Astrocyte (in vitro differentiated cells and primary cell): ENCODE results near the gene AFAP1L2. TPM values are rescaled to one million over a fixed set of nuclear protein-coding genes. Genes with fewer than 3 reads are reported as not detected.

Source experiments
- DNase-seq: peaks from one replicate; pipeline ENCODE4 v3.0.0-alpha.2; 2010; ENCODE audit warnings: low read depth
- FAIRE-seq: peaks from 2 replicates; lab custom pipeline; 2011; peaks lifted over from hg19 to GRCh38; lab: Jason Lieb, UNC
- H2AFZ ChIP-seq: 2 replicates; pipeline ENCODE4 v1.6.0; 2012; ENCODE audit warnings: low read depth, low read length, inconsistent platforms
- H3K27ac ChIP-seq: 2 replicates; pipeline ENCODE4 v1.5.1; 2011; ENCODE audit warnings: low read depth, low read length, inconsistent platforms
- H3K27me3 ChIP-seq: 2 replicates; pipeline ENCODE4 v1.6.0; 2011; ENCODE audit warnings: low read length, inconsistent platforms; ENCODE audit not compliant: insufficient read depth
- H3K36me3 ChIP-seq: 2 replicates; pipeline ENCODE4 v1.5.1; 2011; ENCODE audit warnings: low read length, inconsistent platforms; ENCODE audit not compliant: insufficient read depth
- H3K4me1 ChIP-seq: 2 replicates; pipeline ENCODE4 v1.5.1; 2011; ENCODE audit warnings: low read length, inconsistent platforms; ENCODE audit not compliant: insufficient read depth
- H3K4me2 ChIP-seq: 2 replicates; pipeline ENCODE4 v1.6.0; 2012; ENCODE audit warnings: low read length, inconsistent platforms
- H3K4me3 ChIP-seq: 2 replicates; pipeline ENCODE4 v1.5.1; 2011; ENCODE audit warnings: low read depth, mild to moderate bottlenecking, low read length, inconsistent platforms; ENCODE audit not compliant: insufficient read depth
- H3K79me2 ChIP-seq: 2 replicates; pipeline ENCODE4 v1.6.0; 2012; ENCODE audit warnings: mild to moderate bottlenecking, low read length, inconsistent platforms; ENCODE audit not compliant: insufficient read depth
- H3K9ac ChIP-seq: 2 replicates; pipeline ENCODE4 v1.6.0; 2012; ENCODE audit warnings: mild to moderate bottlenecking, low read length, inconsistent platforms
- H3K9me3 ChIP-seq: 2 replicates; pipeline ENCODE4 v1.5.1; 2012; ENCODE audit warnings: low read depth, mild to moderate bottlenecking, low read length, inconsistent platforms; ENCODE audit not compliant: insufficient read depth
- H4K20me1 ChIP-seq: 2 replicates; pipeline ENCODE4 v1.6.0; 2012; ENCODE audit warnings: low read length, inconsistent platforms; ENCODE audit not compliant: insufficient read depth
- H3K27ac Mint-ChIP-seq: one replicate; pipeline ENCODE4 v1.8.0; 2021; ENCODE audit warnings: mild to moderate bottlenecking, mixed read lengths; ENCODE audit not compliant: unreplicated experiment
- H3K27me3 Mint-ChIP-seq: one replicate; pipeline ENCODE4 v1.8.0; 2021; ENCODE audit warnings: low read depth, mixed read lengths; ENCODE audit not compliant: unreplicated experiment
- H3K36me3 Mint-ChIP-seq: one replicate; pipeline ENCODE4 v1.8.0; 2021; ENCODE audit warnings: low read depth, mixed read lengths; ENCODE audit not compliant: unreplicated experiment
- H3K4me1 Mint-ChIP-seq: one replicate; pipeline ENCODE4 v1.8.0; 2021; ENCODE audit warnings: low read depth, mixed read lengths; ENCODE audit not compliant: unreplicated experiment
- H3K4me3 Mint-ChIP-seq: one replicate; pipeline ENCODE4 v1.8.0; 2021; ENCODE audit warnings: mild to moderate bottlenecking, moderate library complexity, mixed read lengths; ENCODE audit not compliant: unreplicated experiment
- H3K9me3 Mint-ChIP-seq: one replicate; pipeline ENCODE4 v1.8.0; 2021; ENCODE audit warnings: mild to moderate bottlenecking, mixed read lengths; ENCODE audit not compliant: unreplicated experiment
- EZH2 ChIP-seq: IDR thresholded peaks from 2 replicates; pipeline ENCODE4 v1.6.1; 2012; ENCODE audit warnings: mild to moderate bottlenecking, low read length, inconsistent platforms; ENCODE audit not compliant: insufficient read depth
- total RNA-seq: library from RNA; stranded (reverse); gene quantifications from 2 replicates; pipeline ENCODE4 v1.2.1, GENCODE V29; 2021
- TF ChIP-seq, protein P1 (sequence below): IDR thresholded peaks from 2 replicates; pipeline ENCODE4 v1.5.1; 2011; ENCODE audit warnings: low read depth, mild to moderate bottlenecking, inconsistent platforms, low read length, moderate library complexity; ENCODE audit not compliant: insufficient read depth

The AFAP1L2 gene
- total RNA-seq, 1 donor from 2014 or later, result 26.6 TPM

DNA sequence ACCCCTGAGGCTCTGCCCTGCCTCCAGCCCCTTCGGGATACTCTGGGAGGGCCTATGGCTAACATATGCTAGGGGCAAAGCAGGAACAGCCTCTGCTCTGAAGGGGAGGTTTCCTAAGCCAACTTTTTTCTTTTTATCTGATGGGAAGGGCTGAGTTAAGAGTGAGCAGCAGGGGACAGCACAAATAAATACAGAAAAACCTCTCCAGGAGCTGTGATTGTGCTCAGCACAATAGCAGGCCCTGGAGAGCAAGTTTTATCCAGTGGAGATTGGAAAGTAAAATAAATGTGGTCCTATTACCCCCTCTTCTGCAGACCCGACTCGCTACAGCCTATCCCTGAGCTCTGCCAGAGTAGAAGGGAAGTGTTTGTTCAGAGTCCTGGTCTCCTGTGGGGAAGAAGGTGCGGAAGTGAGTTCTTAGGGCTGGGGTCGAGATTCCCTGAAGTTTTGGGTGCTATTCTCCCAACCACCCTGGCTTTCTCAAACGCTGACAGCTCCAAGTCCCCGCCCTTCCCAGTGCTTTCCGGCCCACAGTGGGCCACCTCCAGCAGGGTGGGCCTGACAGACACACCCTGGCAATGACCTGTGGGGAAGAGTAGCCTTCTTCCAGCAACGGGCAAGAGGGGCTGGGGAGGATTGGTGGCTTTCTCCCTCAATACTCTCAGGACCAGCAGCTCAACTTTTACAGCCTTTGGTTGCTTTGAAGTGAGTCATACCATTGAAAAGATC lies 23.0 kb upstream of the AFAP1L2 start:
- FAIRE-seq, result no peak
- no peaks in the 10 kb centered on the region for H4K20me1 ChIP-seq
- no peaks in the 10 kb centered on the region for H3K9me3 Mint-ChIP-seq
- H3K27ac Mint-ChIP-seq, result no peak overlapping the region
- no peak overlapping the region for H2AFZ ChIP-seq
- TF ChIP-seq, protein P1, sequence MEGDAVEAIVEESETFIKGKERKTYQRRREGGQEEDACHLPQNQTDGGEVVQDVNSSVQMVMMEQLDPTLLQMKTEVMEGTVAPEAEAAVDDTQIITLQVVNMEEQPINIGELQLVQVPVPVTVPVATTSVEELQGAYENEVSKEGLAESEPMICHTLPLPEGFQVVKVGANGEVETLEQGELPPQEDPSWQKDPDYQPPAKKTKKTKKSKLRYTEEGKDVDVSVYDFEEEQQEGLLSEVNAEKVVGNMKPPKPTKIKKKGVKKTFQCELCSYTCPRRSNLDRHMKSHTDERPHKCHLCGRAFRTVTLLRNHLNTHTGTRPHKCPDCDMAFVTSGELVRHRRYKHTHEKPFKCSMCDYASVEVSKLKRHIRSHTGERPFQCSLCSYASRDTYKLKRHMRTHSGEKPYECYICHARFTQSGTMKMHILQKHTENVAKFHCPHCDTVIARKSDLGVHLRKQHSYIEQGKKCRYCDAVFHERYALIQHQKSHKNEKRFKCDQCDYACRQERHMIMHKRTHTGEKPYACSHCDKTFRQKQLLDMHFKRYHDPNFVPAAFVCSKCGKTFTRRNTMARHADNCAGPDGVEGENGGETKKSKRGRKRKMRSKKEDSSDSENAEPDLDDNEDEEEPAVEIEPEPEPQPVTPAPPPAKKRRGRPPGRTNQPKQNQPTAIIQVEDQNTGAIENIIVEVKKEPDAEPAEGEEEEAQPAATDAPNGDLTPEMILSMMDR, result no peak
- TF ChIP-seq EZH2, result no peak
- peaks cover 16% of the 10 kb centered on the region for H3K4me1 Mint-ChIP-seq
- no peaks in the 10 kb centered on the region for H3K9me3 ChIP-seq
- no peaks in the 10 kb centered on the region for H3K4me1 ChIP-seq
- no peaks in the 10 kb centered on the region for H3K79me2 ChIP-seq
- H3K4me2 ChIP-seq, result no peak overlapping the region
- H3K36me3 Mint-ChIP-seq, result peaks cover 21% of the 10 kb centered on the region
- peaks cover 10% of the 10 kb centered on the region for H3K27me3 Mint-ChIP-seq
- H3K4me3 ChIP-seq, result no peak overlapping the region
- H3K9ac ChIP-seq, result no peak overlapping the region
- no peak overlapping the region for H3K4me3 Mint-ChIP-seq
- H3K27ac ChIP-seq, result no peak overlapping the region
- DNase-seq, result no peak
- no peaks in the 10 kb centered on the region for H3K36me3 ChIP-seq
- H3K27me3 ChIP-seq, result peaks cover 9% of the 10 kb centered on the region

DNA sequence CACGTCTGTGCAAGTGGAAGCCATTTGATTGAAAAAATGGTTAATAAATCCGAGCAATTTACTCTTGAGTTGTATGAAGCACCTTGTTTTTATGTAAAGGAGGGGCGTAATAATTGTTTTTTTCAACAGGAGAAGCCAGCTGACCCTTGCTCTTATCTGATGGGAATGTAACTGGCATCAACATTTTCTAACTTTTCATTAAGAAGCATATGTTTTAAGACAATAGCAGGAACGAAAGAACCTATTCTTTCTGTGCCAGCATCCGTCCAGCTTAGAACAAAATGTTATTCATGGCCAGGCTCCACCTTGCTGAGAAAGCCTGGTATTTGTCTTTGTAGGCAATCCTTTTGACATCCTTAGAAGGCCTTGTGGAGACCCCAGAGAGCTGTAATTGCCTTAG lies 22.2 kb upstream of the AFAP1L2 start:
- Histone ChIP-seq H3K27me3 (peaks cover 9% of the 10 kb centered on the region), H3K27ac (no peak overlapping the region), H3K36me3 (no peaks in the 10 kb centered on the region), H3K4me2 (no peak overlapping the region), H4K20me1 (no peaks in the 10 kb centered on the region), H3K4me1 (no peaks in the 10 kb centered on the region), H3K79me2 (no peaks in the 10 kb centered on the region), H2AFZ (no peak overlapping the region), H3K4me3 (no peak overlapping the region), H3K9ac (no peak overlapping the region), H3K9me3 (no peaks in the 10 kb centered on the region)
- H3K27ac Mint-ChIP-seq, result no peak overlapping the region
- H3K9me3 Mint-ChIP-seq, result no peaks in the 10 kb centered on the region
- peaks cover 13% of the 10 kb centered on the region for H3K4me1 Mint-ChIP-seq
- no peak overlapping the region for H3K4me3 Mint-ChIP-seq
- no peak for FAIRE-seq
- TF ChIP-seq EZH2, result no peak
- TF ChIP-seq, protein P1, result no peak
- no peak for DNase-seq
- peaks cover 18% of the 10 kb centered on the region for H3K36me3 Mint-ChIP-seq
- peaks cover 11% of the 10 kb centered on the region for H3K27me3 Mint-ChIP-seq
